Measurements from ENCODE around the gene ZBED6.

GRCh38 chr1:203828002-203828401, 32.6 kb downstream of the ZBED6 start:
- TF ChIP-seq CTCF (IDR thresholded peaks at IDR 0.05) (no peak), POLR2A (IDR thresholded peaks at IDR 0.05) (no peak)

All from vagina (tissue), 2 donors.